Activated CD4-positive, CD25-positive, alpha-beta regulatory T cell (primary cell): ENCODE measurements around the gene TRIM24.

Source experiments
- DNase-seq, 4 experiments: peaks; one replicate each; lab custom pipeline; 2025; lab: John Stamatoyannopoulos, UW

The TRIM24 gene

GRCh38 chr7:138538997-138539644, 79.1 kb downstream of the TRIM24 start:
- no peak for DNase-seq

- no peak for DNase-seq
Measured at GRCh38 chr7:138542183-138542582, 82.1 kb downstream of the TRIM24 start.

GRCh38 chr7:138543739-138544138, 83.7 kb downstream of the TRIM24 start:
- no peak for DNase-seq

- DNase-seq, result no peak
Measured at GRCh38 chr7:138545123-138545522, 85.1 kb downstream of the TRIM24 start.

GRCh38 chr7:138546064-138546619, 86.1 kb downstream of the TRIM24 start:
- no peak for DNase-seq

- no peak for DNase-seq
Measured at GRCh38 chr7:138546829-138547228, 86.8 kb downstream of the TRIM24 start.

GRCh38 chr7:138549082-138549481, 89.0 kb downstream of the TRIM24 start:
- DNase-seq, result no peak

- no peak for DNase-seq
Measured at GRCh38 chr7:138550337-138550736, 90.3 kb downstream of the TRIM24 start.

- DNase-seq, result no peak
Measured at GRCh38 chr7:138551102-138551501, 91.0 kb downstream of the TRIM24 start.

- DNase-seq, result no peak
Measured at GRCh38 chr7:138553805-138554204, 93.7 kb downstream of the TRIM24 start.

- no peak for DNase-seq
Measured at GRCh38 chr7:138554674-138555073, 94.6 kb downstream of the TRIM24 start.

- no peak for DNase-seq
Measured at GRCh38 chr7:138555684-138556083, 95.6 kb downstream of the TRIM24 start.

- no peak for DNase-seq
Measured at GRCh38 chr7:138556771-138557484, 96.9 kb downstream of the TRIM24 start.

- DNase-seq, result no peak
Measured at GRCh38 chr7:138559448-138559847, 99.4 kb downstream of the TRIM24 start.

GRCh38 chr7:138563808-138564207, 103.7 kb downstream of the TRIM24 start:
- no peak for DNase-seq

GRCh38 chr7:138564365-138564764, 104.3 kb downstream of the TRIM24 start:
- no peak for DNase-seq

GRCh38 chr7:138565071-138565450, 105.0 kb downstream of the TRIM24 start:
- no peak for DNase-seq

- no peak for DNase-seq
Measured at GRCh38 chr7:138565451-138566114, 105.5 kb downstream of the TRIM24 start.

- DNase-seq, result no peak
Measured at GRCh38 chr7:138568655-138569054, 108.6 kb downstream of the TRIM24 start.

- no peak for DNase-seq
Measured at GRCh38 chr7:138569418-138569817, 109.4 kb downstream of the TRIM24 start.

GRCh38 chr7:138570715-138571114, 110.7 kb downstream of the TRIM24 start:
- no peak for DNase-seq

GRCh38 chr7:138573741-138574140, 113.7 kb downstream of the TRIM24 start:
- DNase-seq, result no peak

GRCh38 chr7:138575897-138576428, 115.9 kb downstream of the TRIM24 start:
- DNase-seq, result no peak
